Neural progenitor cell (in vitro differentiated cells): ENCODE results near the gene KLHL29. TPM values are rescaled to one million over a fixed set of nuclear protein-coding genes. Genes with fewer than 3 reads are reported as not detected.
A peak's percentile ranks its signal among the peaks of the same experiment; 100 is the strongest.

ENCODE experiments used
- DNase-seq: peaks from one replicate; pipeline ENCODE4 v3.0.0-alpha.2; 2016; ENCODE audit warnings: low spot score
- H2AFZ ChIP-seq: fragments of 200-600 bp; sonication (generic); replicated peaks from 2 replicates; pipeline ENCODE4 v1.6.1; 2016; ENCODE audit warnings: antibody characterized with exemption
- H3F3A ChIP-seq: fragments of 200-600 bp; sonication (generic); 2 replicates; pipeline ENCODE4 v1.6.1; 2016; ENCODE audit warnings: antibody characterized with exemption, low read depth
- H3K27ac ChIP-seq: fragments of 200-600 bp; sonication (generic); 2 replicates; pipeline ENCODE4 v1.5.1; 2016; ENCODE audit warnings: mild to moderate bottlenecking
- H3K27me3 ChIP-seq: fragments of 200-600 bp; sonication (generic); 2 replicates; pipeline ENCODE4 v1.6.1; 2016; ENCODE audit warnings: mild to moderate bottlenecking, moderate library complexity
- H3K36me3 ChIP-seq: fragments of 200-600 bp; sonication (generic); 2 replicates; pipeline ENCODE4 v1.5.1; 2016
- H3K4me1 ChIP-seq: fragments of 200-600 bp; sonication (generic); 2 replicates; pipeline ENCODE4 v1.6.1; 2016; ENCODE audit warnings: mixed run types
- H3K4me2 ChIP-seq: fragments of 200-600 bp; sonication (generic); 2 replicates; pipeline ENCODE4 v1.6.1; 2016
- H3K4me3 ChIP-seq: fragments of 200-600 bp; sonication (generic); 2 replicates; pipeline ENCODE4 v1.5.1; 2016
- H3K79me2 ChIP-seq: fragments of 200-600 bp; sonication (generic); 2 replicates; pipeline ENCODE4 v1.6.1; 2016; ENCODE audit warnings: low read depth
- H3K9ac ChIP-seq: fragments of 200-600 bp; sonication (generic); 2 replicates; pipeline ENCODE4 v1.6.1; 2016
- H3K9me3 ChIP-seq: fragments of 200-600 bp; sonication (generic); 2 replicates; pipeline ENCODE4 v1.5.1; 2016; ENCODE audit warnings: low read depth
- H4K20me1 ChIP-seq: fragments of 200-600 bp; sonication (generic); 2 replicates; pipeline ENCODE4 v1.6.1; 2016; ENCODE audit warnings: low read depth
- H3K27ac Mint-ChIP-seq: 3 replicates; pipeline ENCODE4 v1.8.0; 2021; ENCODE audit warnings: mixed read lengths
- H3K27me3 Mint-ChIP-seq: 2 replicates; pipeline ENCODE4 v1.8.0; 2022; ENCODE audit warnings: low read depth, mild to moderate bottlenecking, inconsistent platforms, moderate library complexity, mixed read lengths; ENCODE audit not compliant: insufficient read depth
- H3K36me3 Mint-ChIP-seq: 3 replicates; pipeline ENCODE4 v1.8.0; 2021; ENCODE audit warnings: mixed read lengths
- H3K4me1 Mint-ChIP-seq: 3 replicates; pipeline ENCODE4 v1.8.0; 2021; ENCODE audit warnings: mixed read lengths
- H3K4me3 Mint-ChIP-seq: 3 replicates; pipeline ENCODE4 v1.8.0; 2021; ENCODE audit warnings: mild to moderate bottlenecking, moderate library complexity, mixed read lengths
- H3K9me3 Mint-ChIP-seq: 3 replicates; pipeline ENCODE4 v1.8.0; 2020; ENCODE audit warnings: mixed read lengths
- EZH2 ChIP-seq: fragments of 200-600 bp; sonication (generic); IDR thresholded peaks from 2 replicates; pipeline ENCODE4 v1.6.1; 2017; ENCODE audit warnings: antibody characterized with exemption, mild to moderate bottlenecking, moderate library complexity
- EZH2phosphoT487 ChIP-seq: fragments of 200-600 bp; sonication (generic); IDR thresholded peaks from 2 replicates; pipeline ENCODE4 v1.6.1; 2017; ENCODE audit warnings: antibody characterized with exemption
- total RNA-seq: library from RNA; depleted of rRNA; stranded (reverse); fragments of >200 nt; gene quantifications from 2 replicates; pipeline ENCODE4 v1.2.3, GENCODE V29; 2015; ENCODE audit warnings: low replicate concordance
- TF ChIP-seq, protein P1 (sequence below): fragments of 200-600 bp; sonication (generic); IDR thresholded peaks from 2 replicates; pipeline ENCODE4 v1.5.1; 2017; ENCODE audit warnings: antibody characterized with exemption, mild to moderate bottlenecking

KLHL29 gene
- total RNA-seq, 1 donor from 2014 or later: 1.6 TPM

GRCh38 chr2:23549821-23550530, 165.0 kb downstream of the KLHL29 start:
- Mint-ChIP-seq H3K4me3 (peak overlapping the region; percentile 5), H3K9me3 (no peaks in the 10 kb centered on the region), H3K27me3 (peaks cover 5% of the 10 kb centered on the region), H3K27ac (peak overlapping the region; percentile 16), H3K36me3 (no peaks in the 10 kb centered on the region), H3K4me1 (peaks cover 66% of the 10 kb centered on the region)
- Histone ChIP-seq H3F3A (no peaks in the 10 kb centered on the region), H3K27ac (no peak overlapping the region), H4K20me1 (no peaks in the 10 kb centered on the region), H3K9ac (no peak overlapping the region), H3K4me2 (no peak overlapping the region), H3K27me3 (no peaks in the 10 kb centered on the region), H3K79me2 (no peaks in the 10 kb centered on the region), H2AFZ (no peak overlapping the region), H3K9me3 (no peaks in the 10 kb centered on the region), H3K4me3 (no peak overlapping the region), H3K4me1 (peaks cover 8% of the 10 kb centered on the region), H3K36me3 (no peaks in the 10 kb centered on the region)
- DNase-seq: no peak
- TF ChIP-seq, protein P1, sequence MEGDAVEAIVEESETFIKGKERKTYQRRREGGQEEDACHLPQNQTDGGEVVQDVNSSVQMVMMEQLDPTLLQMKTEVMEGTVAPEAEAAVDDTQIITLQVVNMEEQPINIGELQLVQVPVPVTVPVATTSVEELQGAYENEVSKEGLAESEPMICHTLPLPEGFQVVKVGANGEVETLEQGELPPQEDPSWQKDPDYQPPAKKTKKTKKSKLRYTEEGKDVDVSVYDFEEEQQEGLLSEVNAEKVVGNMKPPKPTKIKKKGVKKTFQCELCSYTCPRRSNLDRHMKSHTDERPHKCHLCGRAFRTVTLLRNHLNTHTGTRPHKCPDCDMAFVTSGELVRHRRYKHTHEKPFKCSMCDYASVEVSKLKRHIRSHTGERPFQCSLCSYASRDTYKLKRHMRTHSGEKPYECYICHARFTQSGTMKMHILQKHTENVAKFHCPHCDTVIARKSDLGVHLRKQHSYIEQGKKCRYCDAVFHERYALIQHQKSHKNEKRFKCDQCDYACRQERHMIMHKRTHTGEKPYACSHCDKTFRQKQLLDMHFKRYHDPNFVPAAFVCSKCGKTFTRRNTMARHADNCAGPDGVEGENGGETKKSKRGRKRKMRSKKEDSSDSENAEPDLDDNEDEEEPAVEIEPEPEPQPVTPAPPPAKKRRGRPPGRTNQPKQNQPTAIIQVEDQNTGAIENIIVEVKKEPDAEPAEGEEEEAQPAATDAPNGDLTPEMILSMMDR: no peak
- TF ChIP-seq EZH2: no peak
- no peak for TF ChIP-seq EZH2phosphoT487

DNA sequence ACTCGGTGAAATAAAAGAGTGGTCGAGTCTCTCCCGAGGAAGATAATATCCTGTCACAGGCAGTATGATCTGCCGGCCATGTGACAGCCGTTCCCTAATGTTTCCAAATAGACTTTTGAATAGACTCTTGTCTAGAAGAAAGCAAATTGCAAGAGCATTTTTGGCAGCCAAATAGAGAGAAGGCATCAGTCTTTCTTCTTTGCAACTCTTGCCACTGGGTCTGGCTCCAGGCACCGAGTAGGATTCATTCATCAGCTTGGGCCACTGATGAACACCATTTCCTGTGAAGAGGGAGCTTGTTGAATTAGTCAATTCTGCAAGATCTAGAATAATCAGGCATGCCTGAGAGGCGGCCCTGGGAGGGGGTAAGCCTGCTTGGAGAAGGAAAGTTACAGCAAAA, 165.6 kb downstream of the KLHL29 start:
- no peak overlapping the region for H3K9ac ChIP-seq
- Mint-ChIP-seq H3K4me1 (peaks cover 68% of the 10 kb centered on the region), H3K27me3 (peaks cover 8% of the 10 kb centered on the region), H3K4me3 (no peak overlapping the region), H3K9me3 (no peaks in the 10 kb centered on the region), H3K36me3 (no peaks in the 10 kb centered on the region), H3K27ac (peak overlapping the region; percentile 16)
- no peaks in the 10 kb centered on the region for H3K79me2 ChIP-seq
- no peaks in the 10 kb centered on the region for H3K9me3 ChIP-seq
- H3K27me3 ChIP-seq: no peaks in the 10 kb centered on the region
- no peak overlapping the region for H3K4me2 ChIP-seq
- no peaks in the 10 kb centered on the region for H3K36me3 ChIP-seq
- TF ChIP-seq EZH2phosphoT487 (no peak), EZH2 (no peak)
- H3F3A ChIP-seq: no peaks in the 10 kb centered on the region
- no peaks in the 10 kb centered on the region for H4K20me1 ChIP-seq
- no peak overlapping the region for H2AFZ ChIP-seq
- no peak for DNase-seq
- no peak overlapping the region for H3K27ac ChIP-seq
- no peak overlapping the region for H3K4me3 ChIP-seq
- peaks cover 8% of the 10 kb centered on the region for H3K4me1 ChIP-seq

DNA sequence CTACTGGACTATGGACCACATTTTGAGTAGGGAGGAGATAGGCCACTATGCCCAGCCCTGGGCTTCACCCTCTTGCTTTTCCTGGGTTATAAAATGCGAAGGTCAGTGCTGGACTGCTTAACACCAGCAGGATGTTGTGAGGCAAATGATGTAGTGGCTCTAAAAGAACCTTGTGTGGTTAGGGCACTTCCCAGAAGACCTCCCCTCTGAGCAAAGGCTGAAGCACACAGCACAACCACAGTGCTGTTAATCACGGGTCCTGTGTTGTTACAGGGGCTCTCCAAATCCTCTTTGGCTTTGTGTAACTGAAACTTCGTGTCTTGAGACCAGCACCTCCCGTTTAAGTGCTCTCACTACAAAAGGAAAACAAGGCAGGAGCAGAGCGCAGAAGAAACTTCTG, 166.9 kb downstream of the KLHL29 start:
- TF ChIP-seq EZH2: no peak
- TF ChIP-seq, protein P1: no peak
- TF ChIP-seq EZH2phosphoT487: no peak
- H3F3A ChIP-seq: no peaks in the 10 kb centered on the region
- H3K79me2 ChIP-seq: no peaks in the 10 kb centered on the region
- H3K4me2 ChIP-seq: no peak overlapping the region
- Mint-ChIP-seq H3K27me3 (peaks cover 8% of the 10 kb centered on the region), H3K27ac (no peak overlapping the region), H3K4me1 (peaks cover 58% of the 10 kb centered on the region), H3K36me3 (no peaks in the 10 kb centered on the region), H3K9me3 (no peaks in the 10 kb centered on the region), H3K4me3 (no peak overlapping the region)
- no peak for DNase-seq
- no peak overlapping the region for H3K4me3 ChIP-seq
- peaks cover 8% of the 10 kb centered on the region for H3K4me1 ChIP-seq
- H3K27ac ChIP-seq: no peak overlapping the region
- H4K20me1 ChIP-seq: no peaks in the 10 kb centered on the region
- no peak overlapping the region for H3K9ac ChIP-seq
- no peaks in the 10 kb centered on the region for H3K36me3 ChIP-seq
- no peak overlapping the region for H2AFZ ChIP-seq
- no peaks in the 10 kb centered on the region for H3K27me3 ChIP-seq
- H3K9me3 ChIP-seq: no peaks in the 10 kb centered on the region

DNA sequence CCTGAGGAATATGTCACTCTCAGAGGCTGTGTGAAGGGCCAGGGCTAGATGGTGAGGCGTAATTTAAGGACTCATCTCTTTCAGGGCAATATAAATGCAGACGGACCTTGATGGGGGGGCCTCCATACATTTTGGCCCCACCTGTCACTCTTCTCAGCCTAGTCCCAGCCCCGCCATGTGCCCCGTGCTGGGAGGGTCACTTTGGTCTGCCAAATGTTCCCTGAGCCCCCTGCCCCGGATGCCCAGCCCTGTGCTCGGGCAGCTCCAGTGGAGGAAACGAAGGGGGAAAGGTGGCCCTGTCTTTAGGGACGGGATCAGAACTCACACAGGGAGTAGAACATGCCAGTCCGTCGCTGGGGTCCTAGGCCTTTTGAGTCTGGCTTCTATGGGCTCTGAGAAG, 168.6 kb downstream of the KLHL29 start:
- H3K4me1 ChIP-seq: peaks cover 8% of the 10 kb centered on the region
- Mint-ChIP-seq H3K27ac (no peak overlapping the region), H3K4me1 (peaks cover 45% of the 10 kb centered on the region), H3K36me3 (no peaks in the 10 kb centered on the region), H3K9me3 (no peaks in the 10 kb centered on the region), H3K27me3 (peaks cover 8% of the 10 kb centered on the region), H3K4me3 (no peak overlapping the region)
- no peaks in the 10 kb centered on the region for H3K27me3 ChIP-seq
- TF ChIP-seq EZH2 (no peak), EZH2phosphoT487 (no peak)
- TF ChIP-seq, protein P1: no peak
- no peaks in the 10 kb centered on the region for H3F3A ChIP-seq
- no peak overlapping the region for H3K4me3 ChIP-seq
- no peak overlapping the region for H3K9ac ChIP-seq
- H2AFZ ChIP-seq: no peak overlapping the region
- no peak for DNase-seq
- H3K27ac ChIP-seq: no peak overlapping the region
- H3K79me2 ChIP-seq: no peaks in the 10 kb centered on the region
- no peaks in the 10 kb centered on the region for H3K9me3 ChIP-seq
- no peaks in the 10 kb centered on the region for H4K20me1 ChIP-seq
- no peak overlapping the region for H3K4me2 ChIP-seq
- H3K36me3 ChIP-seq: no peaks in the 10 kb centered on the region
